GM19395 (cell line): ENCODE results near the gene NPTXR.

Source experiments
- ATAC-seq: cut with Tn5 transposase; IDR thresholded peaks from one replicate; pipeline ENCODE4 v1.9.1; 2021; ENCODE audit warnings: mild to moderate bottlenecking, moderate library complexity; ENCODE audit not compliant: unreplicated experiment

Gene NPTXR

GRCh38 chr22:38853196-38853651 lies 9.4 kb upstream of the NPTXR start:
- ATAC-seq = no peak

DNA sequence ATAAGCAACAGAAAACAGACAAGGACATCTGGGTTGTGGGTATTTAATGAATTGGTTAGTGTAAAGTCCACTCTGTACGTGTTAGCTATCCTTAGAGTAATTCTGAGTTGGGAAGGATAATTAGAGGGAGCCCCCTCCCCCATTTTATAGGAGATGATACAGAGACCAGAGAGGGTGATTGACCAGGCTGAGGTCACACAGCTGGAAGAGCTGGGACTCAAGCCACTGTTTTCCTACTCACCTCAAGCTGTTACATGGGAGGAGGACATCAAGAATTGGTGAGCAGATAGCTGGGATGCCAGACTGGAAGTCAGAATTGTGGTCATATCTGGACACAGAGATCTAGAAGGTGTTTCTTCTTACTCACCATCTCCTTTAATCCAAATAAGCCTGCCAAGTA lies 8.7 kb upstream of the NPTXR start:
- ATAC-seq = no peak

DNA sequence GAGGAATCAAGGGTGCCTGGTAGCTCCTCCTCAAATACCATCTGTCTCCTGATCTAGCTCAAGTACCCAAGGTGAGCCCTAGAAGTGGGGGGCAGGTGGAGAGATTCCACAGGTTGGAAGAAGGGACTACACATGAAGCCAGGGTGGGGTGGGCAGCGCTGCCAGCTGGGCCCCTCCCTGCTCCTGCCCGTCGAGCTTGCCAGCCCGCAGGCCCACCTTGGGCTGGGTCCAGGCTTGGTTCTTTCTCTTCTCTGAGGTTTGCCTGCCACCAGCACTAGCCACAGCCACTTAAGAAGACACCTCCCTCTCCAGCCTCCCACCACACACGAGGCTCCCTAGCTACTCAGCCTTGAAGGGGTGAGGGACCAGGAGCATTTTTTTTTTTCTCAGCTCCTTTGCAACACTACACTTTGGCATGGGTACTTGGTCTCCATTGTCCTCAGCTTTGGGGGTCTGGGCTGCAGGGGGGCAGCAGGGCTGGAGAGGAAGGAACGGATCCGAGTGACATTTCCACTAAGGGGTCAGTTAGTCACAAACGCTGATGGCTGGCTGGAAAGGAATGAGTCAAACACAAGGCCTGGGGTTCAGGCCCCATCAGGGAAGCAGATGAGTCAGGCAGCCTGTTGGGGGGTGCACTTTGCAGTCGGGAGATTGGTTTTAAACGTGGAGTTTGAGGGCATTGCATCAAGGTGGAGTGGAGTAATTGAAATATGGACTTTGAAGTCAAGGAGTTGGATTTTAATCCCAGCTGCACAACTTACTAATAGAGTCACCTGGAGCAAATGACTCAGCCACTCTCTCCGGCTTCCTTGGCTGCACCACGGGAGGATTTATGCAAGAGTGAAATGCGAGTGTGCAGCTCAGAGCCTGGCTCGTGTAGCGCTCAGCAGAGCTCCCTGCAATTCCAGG lies 7.4 kb upstream of the NPTXR start:
- ATAC-seq = no peak

DNA sequence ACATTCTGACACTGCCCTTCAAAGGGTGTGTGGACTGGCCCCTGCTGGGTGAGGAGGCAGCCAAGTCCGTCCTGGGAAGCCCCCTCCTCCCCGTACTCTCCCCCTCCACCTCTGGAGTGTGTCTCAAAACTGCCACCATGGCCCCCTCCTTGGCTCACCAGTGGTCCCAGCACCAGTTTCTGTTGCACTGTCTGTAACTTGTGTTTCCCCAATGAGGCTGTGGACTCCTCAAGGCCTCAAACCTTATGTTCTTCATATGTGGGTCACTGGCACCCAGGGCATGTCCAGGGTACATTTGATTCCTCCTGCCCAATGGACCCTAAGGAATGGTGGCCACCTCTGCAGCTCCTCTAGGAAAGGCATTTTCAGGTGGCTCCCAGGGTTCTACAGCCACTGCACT lies 6.6 kb upstream of the NPTXR start:
- no peak for ATAC-seq

- ATAC-seq = no peak
These were observed 6.0 kb upstream of the NPTXR start for GRCh38 chr22:38849811-38850210.

DNA sequence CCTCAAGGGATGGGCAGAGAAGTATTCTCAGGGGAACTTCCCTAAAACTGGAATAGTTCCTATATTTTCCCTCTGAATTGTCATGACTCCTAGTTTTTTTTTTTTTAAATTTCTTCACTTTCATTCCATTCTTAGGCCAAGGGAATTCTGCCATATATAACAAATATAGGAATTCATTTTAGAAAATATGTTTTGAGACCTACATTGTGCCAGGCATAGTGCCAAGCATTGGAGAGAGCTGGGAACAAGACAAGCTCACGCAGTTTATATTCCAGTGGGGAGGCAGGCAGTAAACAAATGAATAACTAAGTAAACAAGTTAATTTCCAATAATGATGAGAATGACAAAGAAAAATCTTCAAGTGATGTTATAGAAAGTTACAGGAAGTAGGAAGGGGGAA lies 2.6 kb upstream of the NPTXR start:
- no peak for ATAC-seq

DNA sequence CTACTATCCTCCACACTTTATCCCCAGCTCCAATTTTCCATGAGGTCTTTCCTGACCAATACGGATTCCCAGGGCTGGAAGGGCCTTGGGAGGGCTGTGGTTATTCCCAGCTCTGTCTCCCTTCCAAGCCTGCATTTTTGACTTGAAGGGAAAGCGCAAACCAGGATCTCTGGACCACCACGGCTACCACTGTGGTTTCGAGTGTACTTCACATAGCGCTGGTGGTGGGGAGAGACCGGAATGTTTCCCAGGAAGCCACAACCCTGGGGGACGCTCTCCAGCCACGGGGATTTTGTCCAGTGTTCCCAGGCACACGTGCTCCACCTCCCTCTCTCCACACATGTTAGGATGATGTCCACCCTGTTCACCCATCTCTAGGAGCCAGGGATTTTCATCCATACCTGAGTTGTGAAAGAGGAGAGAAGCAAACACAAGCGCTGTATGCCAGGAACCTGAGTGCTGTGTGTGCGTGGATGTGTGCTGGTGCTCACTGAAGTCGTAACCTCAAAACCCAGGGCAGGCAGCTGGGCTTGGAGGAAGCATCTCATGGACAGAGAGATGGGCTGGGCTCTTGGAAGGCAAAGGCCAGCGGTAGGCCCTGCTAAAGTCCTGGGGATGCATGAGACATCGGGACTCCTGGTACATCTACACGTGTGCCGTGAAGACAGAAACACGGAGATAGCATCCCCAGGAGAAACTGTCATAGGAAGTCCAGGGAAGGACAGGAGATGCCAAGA lies 1.3 kb upstream of the NPTXR start:
- ATAC-seq = no peak

DNA sequence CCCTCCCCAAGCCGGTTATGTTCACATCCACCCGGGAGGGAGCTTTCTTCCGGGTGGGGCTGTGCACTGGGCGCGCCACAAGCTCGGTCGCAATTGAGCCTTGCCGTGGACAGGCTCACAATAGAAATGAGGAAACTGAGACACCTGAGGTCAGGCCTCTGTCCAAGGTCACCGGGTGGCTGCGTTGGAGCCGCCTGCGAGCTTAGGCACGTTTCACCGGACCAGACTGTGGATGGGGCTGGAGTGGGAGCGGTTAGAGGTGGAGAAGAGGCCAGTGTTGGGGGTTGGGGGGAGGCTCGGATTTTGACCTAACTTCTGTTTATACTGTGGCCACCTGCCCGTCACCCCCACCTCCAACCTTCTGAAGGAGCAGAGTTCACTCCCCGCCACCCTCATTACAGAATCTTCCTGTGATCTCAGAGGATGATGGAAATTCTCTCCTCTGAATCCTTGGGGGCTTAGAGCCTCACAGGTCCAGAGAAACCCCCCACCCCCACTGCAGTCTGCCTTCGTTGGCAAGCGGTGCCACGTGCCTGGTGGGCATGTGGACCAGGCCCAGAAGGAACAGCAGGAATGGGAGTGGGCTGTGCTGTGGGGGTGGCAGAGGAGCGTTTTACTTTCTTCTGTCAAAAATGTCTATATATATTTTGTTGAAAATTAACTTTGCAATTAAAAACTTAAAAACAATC lies 631 bp upstream of the NPTXR start:
- ATAC-seq = no peak

GRCh38 chr22:38843201-38843656 lies 599 bp downstream of the NPTXR start:
- no peak for ATAC-seq

- no peak for ATAC-seq
These were observed 1.2 kb downstream of the NPTXR start for GRCh38 chr22:38842512-38843200.

DNA sequence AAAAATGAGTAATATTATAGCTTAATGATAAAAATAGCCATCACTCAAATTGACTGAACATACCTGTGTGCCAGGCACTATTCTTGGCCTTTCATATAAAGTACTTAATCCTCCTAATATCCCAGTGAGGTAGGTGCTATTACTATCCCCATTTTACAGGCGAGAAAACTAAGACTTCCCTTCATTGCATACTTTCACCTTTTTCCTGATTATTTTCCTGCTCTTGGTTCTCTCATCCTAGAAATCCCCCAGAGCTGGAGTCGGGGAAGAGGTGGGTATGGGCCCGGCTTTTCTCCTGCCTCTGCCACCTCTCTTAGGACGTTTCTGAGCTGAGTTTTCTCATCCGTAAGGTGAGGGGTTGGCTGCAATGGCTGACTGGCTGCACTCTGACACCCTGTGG lies 2.2 kb downstream of the NPTXR start:
- no peak for ATAC-seq

DNA sequence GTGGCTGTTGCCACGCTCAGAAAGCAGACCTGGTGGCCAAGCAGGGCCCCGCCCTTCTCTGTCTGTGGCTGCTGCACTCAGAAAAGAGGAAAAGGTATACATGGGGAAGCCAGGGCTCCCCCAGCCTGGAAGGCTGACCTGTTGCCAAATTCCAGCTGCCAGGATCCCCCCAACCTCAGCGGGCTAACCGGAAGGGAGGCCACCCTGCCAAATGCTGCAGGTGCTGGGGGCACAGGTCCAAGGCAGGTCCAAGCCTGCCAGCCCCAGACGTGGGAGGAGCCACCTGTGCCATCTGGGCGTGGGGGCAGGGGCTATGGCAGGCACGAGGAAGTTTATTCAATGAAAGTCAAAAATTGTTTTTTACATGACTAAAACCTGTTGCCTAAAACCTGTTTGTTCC lies 2.6 kb downstream of the NPTXR start:
- no peak for ATAC-seq

DNA sequence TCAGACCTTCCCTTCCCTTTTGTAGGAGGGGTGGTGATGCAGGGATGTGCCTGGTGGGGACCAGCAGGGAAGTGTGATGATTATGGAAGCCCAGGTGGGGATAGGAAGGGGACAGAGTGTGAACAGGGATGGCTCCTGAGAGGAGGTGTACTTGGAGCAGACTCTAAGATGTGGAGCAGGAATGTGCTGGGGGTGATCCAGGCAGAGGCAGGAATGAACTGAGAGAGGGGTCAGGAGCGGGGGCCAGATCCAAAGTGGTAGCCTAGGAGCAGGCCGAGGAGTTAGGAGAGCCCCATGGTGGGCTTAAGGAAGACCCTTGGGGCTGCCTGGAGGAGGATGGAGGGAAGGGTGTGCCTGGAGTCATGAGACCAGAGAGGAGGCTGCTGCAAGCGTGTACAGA lies 3.7 kb downstream of the NPTXR start:
- no peak for ATAC-seq

DNA sequence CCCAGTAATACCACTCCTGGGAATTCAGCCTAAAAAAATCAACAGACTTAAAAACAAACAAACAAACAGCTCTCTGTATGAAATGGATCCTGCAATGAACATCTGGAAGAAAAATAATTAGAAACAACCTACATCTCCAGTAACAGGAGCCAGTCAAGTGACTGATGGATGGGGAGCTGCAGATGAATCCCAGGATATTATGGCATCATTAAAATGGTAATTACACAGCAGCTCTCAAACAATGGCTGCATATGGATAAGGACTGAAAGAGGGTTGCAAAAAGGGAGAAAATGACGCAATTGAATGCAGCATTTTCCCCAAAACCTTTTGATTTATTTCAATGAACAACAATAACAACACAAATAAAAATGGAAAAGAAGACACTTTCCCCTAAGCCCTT lies 4.1 kb downstream of the NPTXR start:
- ATAC-seq = no peak

DNA sequence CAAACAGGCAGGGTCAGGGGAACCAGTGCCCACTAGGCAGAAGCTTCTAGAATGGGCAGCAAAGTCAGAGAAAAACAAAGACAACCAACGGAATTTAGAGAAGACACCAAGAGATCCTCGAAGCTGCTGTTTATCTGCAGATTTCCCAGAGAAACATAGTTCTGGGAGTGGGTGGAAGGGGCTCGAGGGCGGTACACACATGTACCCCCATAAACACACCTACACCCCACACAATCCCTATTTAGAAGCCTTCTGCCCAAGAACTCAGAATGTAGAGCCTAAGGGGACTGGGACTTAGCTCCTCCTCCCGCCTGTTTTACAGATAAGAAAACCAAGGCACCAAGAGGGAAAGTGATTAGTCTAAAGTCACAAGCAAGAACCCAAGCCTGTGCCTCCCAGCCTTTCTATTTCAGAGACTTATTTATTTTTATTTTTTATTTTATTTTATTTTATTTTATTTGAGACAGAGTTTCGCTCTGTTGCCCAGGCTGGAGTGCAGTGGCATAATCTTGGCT lies 6.4 kb downstream of the NPTXR start:
- ATAC-seq = no peak

DNA sequence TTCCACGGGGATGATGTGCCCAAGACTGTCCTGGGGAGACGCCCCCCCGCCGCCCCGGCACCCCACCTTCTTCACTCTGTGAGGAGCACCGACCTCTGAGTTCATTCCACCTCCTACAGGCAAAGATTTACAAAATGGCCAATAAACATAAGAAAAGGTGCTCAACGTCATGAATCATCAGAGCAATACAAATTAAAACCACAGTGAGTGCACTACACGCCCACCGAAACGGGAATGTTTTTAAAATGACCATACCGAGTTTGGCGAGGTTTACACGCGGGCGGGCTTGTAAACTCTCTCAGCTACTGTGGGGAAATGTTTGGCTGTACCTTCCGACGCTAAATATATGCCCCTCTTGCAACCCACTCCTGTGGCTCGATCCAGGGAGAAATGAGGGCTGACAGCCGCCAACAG lies 7.9 kb downstream of the NPTXR start:
- no peak for ATAC-seq

DNA sequence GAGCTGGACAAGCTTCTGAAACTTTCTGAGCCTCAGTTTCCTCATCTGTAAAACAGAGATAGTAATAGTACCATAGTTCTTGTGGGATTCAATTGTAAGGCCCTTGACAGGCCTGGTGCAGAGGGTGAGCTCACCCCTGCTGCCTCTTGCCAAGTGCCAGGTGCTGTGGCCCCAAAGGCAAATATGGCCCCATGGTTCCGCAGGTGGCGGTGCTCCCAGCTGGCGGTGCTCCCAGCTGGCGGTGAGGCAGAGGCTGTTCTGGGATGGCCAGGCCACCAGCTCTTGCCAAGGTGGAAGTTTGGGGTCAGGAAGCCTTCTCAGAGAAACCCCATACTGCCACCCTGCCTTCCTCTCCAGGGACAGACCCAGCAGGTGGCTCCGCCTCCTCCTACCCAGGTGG lies 8.8 kb downstream of the NPTXR start:
- no peak for ATAC-seq

- ATAC-seq = no peak
These were observed 9.4 kb downstream of the NPTXR start for GRCh38 chr22:38834215-38834953.

DNA sequence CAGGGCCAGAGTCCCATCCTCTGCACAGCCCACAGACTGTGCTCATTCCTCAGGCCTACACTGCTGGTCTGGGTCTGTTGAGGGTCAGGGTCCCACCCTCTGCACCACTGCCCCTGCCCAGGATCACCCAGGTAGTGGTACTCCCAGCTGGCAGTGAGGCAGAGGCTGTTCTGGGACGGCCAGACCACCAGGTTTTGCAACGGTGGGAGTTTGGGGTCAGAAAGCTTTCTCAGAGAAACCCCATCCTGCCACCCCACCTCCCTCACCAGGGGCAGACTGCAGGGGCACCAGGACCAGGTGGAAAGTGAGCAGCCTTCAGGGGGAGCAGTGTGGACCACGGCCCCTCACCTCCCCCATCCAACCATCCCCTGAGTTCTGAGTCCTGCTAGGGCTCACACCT lies 10.8 kb downstream of the NPTXR start:
- no peak for ATAC-seq
